ENCODE data around the gene PMEPA1.

The PMEPA1 gene

GRCh38 chr20:57608516-57608915 is 101.3 kb downstream of the PMEPA1 start:
- Histone ChIP-seq H3K4me3 (ENCODE audit: low read depth in 1 of 2, low read length in 2 of 2) (no peak overlapping the region), H3K4me1 (ENCODE audit: control insufficient read depth in 1 of 2, insufficient read depth in 2 of 2, low read length in 2 of 2) (no peaks in the 10 kb centered on the region), H3K27me3 (ENCODE audit: low read depth, low read length) (no peaks in the 10 kb centered on the region), H3K9me3 (ENCODE audit: control insufficient read depth in 1 of 2, low read length in 2 of 2) (no peaks in the 10 kb centered on the region), H3K27ac (ENCODE audit: low read length) (no peak overlapping the region), H3K36me3 (ENCODE audit: control insufficient read depth in 1 of 2, insufficient read depth in 2 of 2, low read length in 2 of 2) (no peaks in the 10 kb centered on the region)

- H3K27me3 ChIP-seq (ENCODE audit: low read depth, low read length), result no peaks in the 10 kb centered on the region
- no peaks in the 10 kb centered on the region for H3K9me3 ChIP-seq (ENCODE audit: control insufficient read depth in 1 of 2, low read length in 2 of 2)
- no peak overlapping the region for H3K4me3 ChIP-seq (ENCODE audit: low read depth in 1 of 2, low read length in 2 of 2)
- H3K4me1 ChIP-seq (ENCODE audit: control insufficient read depth in 1 of 2, insufficient read depth in 2 of 2, low read length in 2 of 2), result no peaks in the 10 kb centered on the region
- no peak overlapping the region for H3K27ac ChIP-seq (ENCODE audit: low read length)
- no peaks in the 10 kb centered on the region for H3K36me3 ChIP-seq (ENCODE audit: control insufficient read depth in 1 of 2, insufficient read depth in 2 of 2, low read length in 2 of 2)
Measured at GRCh38 chr20:57605878-57606277, 103.9 kb downstream of the PMEPA1 start.

GRCh38 chr20:57605045-57605444 is 104.8 kb downstream of the PMEPA1 start:
- no peak overlapping the region for H3K27ac ChIP-seq (ENCODE audit: low read length)
- H3K36me3 ChIP-seq (ENCODE audit: control insufficient read depth in 1 of 2, insufficient read depth in 2 of 2, low read length in 2 of 2), result no peaks in the 10 kb centered on the region

GRCh38 chr20:57603120-57603519 is 106.7 kb downstream of the PMEPA1 start:
- Histone ChIP-seq H3K4me1 (ENCODE audit: control insufficient read depth in 1 of 2, insufficient read depth in 2 of 2, low read length in 2 of 2) (no peaks in the 10 kb centered on the region), H3K27ac (ENCODE audit: low read length) (no peak overlapping the region), H3K36me3 (ENCODE audit: control insufficient read depth in 1 of 2, insufficient read depth in 2 of 2, low read length in 2 of 2) (no peaks in the 10 kb centered on the region), H3K4me3 (ENCODE audit: low read depth in 1 of 2, low read length in 2 of 2) (no peak overlapping the region), H3K9me3 (ENCODE audit: control insufficient read depth in 1 of 2, low read length in 2 of 2) (no peaks in the 10 kb centered on the region), H3K27me3 (ENCODE audit: low read depth, low read length) (no peaks in the 10 kb centered on the region)

More at GRCh38 chr20:57605045-57605444, 104.8 kb downstream of the PMEPA1 start:
- Histone ChIP-seq H3K4me3 (ENCODE audit: low read depth in 1 of 2, low read length in 2 of 2) (no peak overlapping the region), H3K27me3 (ENCODE audit: low read depth, low read length) (no peaks in the 10 kb centered on the region), H3K9me3 (ENCODE audit: control insufficient read depth in 1 of 2, low read length in 2 of 2) (no peaks in the 10 kb centered on the region), H3K4me1 (ENCODE audit: control insufficient read depth in 1 of 2, insufficient read depth in 2 of 2, low read length in 2 of 2) (no peaks in the 10 kb centered on the region)

GRCh38 chr20:57601737-57602136 is 108.1 kb downstream of the PMEPA1 start:
- Histone ChIP-seq H3K36me3 (ENCODE audit: control insufficient read depth in 1 of 2, insufficient read depth in 2 of 2, low read length in 2 of 2) (no peaks in the 10 kb centered on the region), H3K27ac (ENCODE audit: low read length) (no peak overlapping the region), H3K4me1 (ENCODE audit: control insufficient read depth in 1 of 2, insufficient read depth in 2 of 2, low read length in 2 of 2) (peaks cover 0 to 5% of the 10 kb centered on the region in 2 donors), H3K27me3 (ENCODE audit: low read depth, low read length) (no peaks in the 10 kb centered on the region), H3K4me3 (ENCODE audit: low read depth in 1 of 2, low read length in 2 of 2) (no peak overlapping the region), H3K9me3 (ENCODE audit: control insufficient read depth in 1 of 2, low read length in 2 of 2) (no peaks in the 10 kb centered on the region)

GRCh38 chr20:57601211-57601570 is 108.6 kb downstream of the PMEPA1 start:
- Histone ChIP-seq H3K9me3 (ENCODE audit: control insufficient read depth in 1 of 2, low read length in 2 of 2) (no peaks in the 10 kb centered on the region), H3K27ac (ENCODE audit: low read length) (no peak overlapping the region), H3K4me1 (ENCODE audit: control insufficient read depth in 1 of 2, insufficient read depth in 2 of 2, low read length in 2 of 2) (peaks cover 0 to 6% of the 10 kb centered on the region in 2 donors), H3K36me3 (ENCODE audit: control insufficient read depth in 1 of 2, insufficient read depth in 2 of 2, low read length in 2 of 2) (no peaks in the 10 kb centered on the region), H3K4me3 (ENCODE audit: low read depth in 1 of 2, low read length in 2 of 2) (no peak overlapping the region), H3K27me3 (ENCODE audit: low read depth, low read length) (no peaks in the 10 kb centered on the region)

- Histone ChIP-seq H3K4me3 (ENCODE audit: low read depth in 1 of 2, low read length in 2 of 2) (no peak overlapping the region), H3K27ac (ENCODE audit: low read length) (no peak overlapping the region), H3K27me3 (ENCODE audit: low read depth, low read length) (no peaks in the 10 kb centered on the region), H3K4me1 (ENCODE audit: control insufficient read depth in 1 of 2, insufficient read depth in 2 of 2, low read length in 2 of 2) (peaks cover 0 to 6% of the 10 kb centered on the region in 2 donors), H3K9me3 (ENCODE audit: control insufficient read depth in 1 of 2, low read length in 2 of 2) (no peaks in the 10 kb centered on the region), H3K36me3 (ENCODE audit: control insufficient read depth in 1 of 2, insufficient read depth in 2 of 2, low read length in 2 of 2) (no peaks in the 10 kb centered on the region)
Measured at GRCh38 chr20:57600320-57601210, 109.2 kb downstream of the PMEPA1 start.

- Histone ChIP-seq H3K9me3 (ENCODE audit: control insufficient read depth in 1 of 2, low read length in 2 of 2) (no peaks in the 10 kb centered on the region), H3K36me3 (ENCODE audit: control insufficient read depth in 1 of 2, insufficient read depth in 2 of 2, low read length in 2 of 2) (no peaks in the 10 kb centered on the region), H3K4me1 (ENCODE audit: control insufficient read depth in 1 of 2, insufficient read depth in 2 of 2, low read length in 2 of 2) (peaks cover 5 to 16% of the 10 kb centered on the region in 2 donors), H3K27ac (ENCODE audit: low read length) (no peak overlapping the region), H3K4me3 (ENCODE audit: low read depth in 1 of 2, low read length in 2 of 2) (no peak overlapping the region), H3K27me3 (ENCODE audit: low read depth, low read length) (no peaks in the 10 kb centered on the region)
Measured at GRCh38 chr20:57598491-57598890, 111.3 kb downstream of the PMEPA1 start.
